Measurements from ENCODE around the gene CCDC8.

GRCh38 chr19:46409191-46409590, 4.2 kb downstream of the CCDC8 start:
- TF ChIP-seq CTCF (IDR thresholded peaks at IDR 0.05) (no peak), MAX (IDR thresholded peaks at IDR 0.05) (no peak)

All from A549 (cell line).